ENCODE measurements around the gene CACNA1C. TPM values are rescaled to one million over a fixed set of nuclear protein-coding genes. Genes with fewer than 3 reads are reported as not detected.

Gene CACNA1C
- total RNA-seq, 1 experiment from 2014 or later, result not detected

GRCh38 chr12:2678426-2678825, 625.6 kb downstream of the CACNA1C start:
- POLR2A ChIA-PET (ENCODE audit: unreplicated experiment), result no interaction called here
- no peak overlapping the region for H3K4me3 ChIP-seq
- H3K27ac ChIP-seq, result no peak overlapping the region
- no peak for TF ChIP-seq EZH2 (IDR thresholded peaks at IDR 0.05; ENCODE audit: low read depth)
- TF ChIP-seq, protein P1, sequence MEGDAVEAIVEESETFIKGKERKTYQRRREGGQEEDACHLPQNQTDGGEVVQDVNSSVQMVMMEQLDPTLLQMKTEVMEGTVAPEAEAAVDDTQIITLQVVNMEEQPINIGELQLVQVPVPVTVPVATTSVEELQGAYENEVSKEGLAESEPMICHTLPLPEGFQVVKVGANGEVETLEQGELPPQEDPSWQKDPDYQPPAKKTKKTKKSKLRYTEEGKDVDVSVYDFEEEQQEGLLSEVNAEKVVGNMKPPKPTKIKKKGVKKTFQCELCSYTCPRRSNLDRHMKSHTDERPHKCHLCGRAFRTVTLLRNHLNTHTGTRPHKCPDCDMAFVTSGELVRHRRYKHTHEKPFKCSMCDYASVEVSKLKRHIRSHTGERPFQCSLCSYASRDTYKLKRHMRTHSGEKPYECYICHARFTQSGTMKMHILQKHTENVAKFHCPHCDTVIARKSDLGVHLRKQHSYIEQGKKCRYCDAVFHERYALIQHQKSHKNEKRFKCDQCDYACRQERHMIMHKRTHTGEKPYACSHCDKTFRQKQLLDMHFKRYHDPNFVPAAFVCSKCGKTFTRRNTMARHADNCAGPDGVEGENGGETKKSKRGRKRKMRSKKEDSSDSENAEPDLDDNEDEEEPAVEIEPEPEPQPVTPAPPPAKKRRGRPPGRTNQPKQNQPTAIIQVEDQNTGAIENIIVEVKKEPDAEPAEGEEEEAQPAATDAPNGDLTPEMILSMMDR (conservative IDR thresholded peaks at IDR 0.05), result no peak
- H3F3A ChIP-seq (ENCODE audit: insufficient read depth, low read depth), result no peaks in the 10 kb centered on the region
- no peak overlapping the region for H3K4me2 ChIP-seq
- no peaks in the 10 kb centered on the region for H3K4me1 ChIP-seq (replicated peaks; ENCODE audit: insufficient read depth)
- no peaks in the 10 kb centered on the region for H4K20me1 ChIP-seq (ENCODE audit: insufficient read depth)
- no peak for DNase-seq
- BruUV-seq (replicated peaks), result no TSS peak
- H3K9me2 ChIP-seq (ENCODE audit: insufficient read depth), result no peaks in the 10 kb centered on the region
- no peaks in the 10 kb centered on the region for H3K36me3 ChIP-seq (ENCODE audit: low read depth)
- no peak overlapping the region for H2AFZ ChIP-seq
- no peaks in the 10 kb centered on the region for H3K79me2 ChIP-seq (ENCODE audit: low read depth)
- intact Hi-C loops (cut with micrococcal nuclease; ENCODE audit: unreplicated experiment), result no loop called here
- CTCF ChIA-PET, result interaction anchor here (0.6 kb wide), 1 partner anchor 207 kb away, joined by 6 read pairs; no protein-coding TSS in a partner anchor
- H3K27me3 ChIP-seq (ENCODE audit: insufficient read depth, low read depth), result peaks cover 92% of the 10 kb centered on the region
- no peaks in the 10 kb centered on the region for H3K9me3 ChIP-seq (ENCODE audit: insufficient read depth, low read depth)

GRCh38 chr12:2679068-2679815, 626.5 kb downstream of the CACNA1C start:
- H3K4me1 ChIP-seq (replicated peaks; ENCODE audit: insufficient read depth), result no peaks in the 10 kb centered on the region
- no TSS peak for BruUV-seq (replicated peaks)
- H3K36me3 ChIP-seq (ENCODE audit: low read depth), result no peaks in the 10 kb centered on the region
- H4K20me1 ChIP-seq (ENCODE audit: insufficient read depth), result no peaks in the 10 kb centered on the region
- H2AFZ ChIP-seq, result no peak overlapping the region
- intact Hi-C loops (cut with micrococcal nuclease; ENCODE audit: unreplicated experiment), result no loop called here
- no peaks in the 10 kb centered on the region for H3K9me3 ChIP-seq (ENCODE audit: insufficient read depth, low read depth)
- H3K79me2 ChIP-seq (ENCODE audit: low read depth), result no peaks in the 10 kb centered on the region
- no peak for DNase-seq
- TF ChIP-seq, protein P1 (conservative IDR thresholded peaks at IDR 0.05), result no peak
- TF ChIP-seq EZH2 (IDR thresholded peaks at IDR 0.05; ENCODE audit: low read depth), result no peak
- H3K27me3 ChIP-seq (ENCODE audit: insufficient read depth, low read depth), result peaks cover 92% of the 10 kb centered on the region
- no peak overlapping the region for H3K27ac ChIP-seq
- H3F3A ChIP-seq (ENCODE audit: insufficient read depth, low read depth), result no peaks in the 10 kb centered on the region
- no peak overlapping the region for H3K4me2 ChIP-seq
- ChIA-PET CTCF (interaction anchor here (0.6 kb wide), 1 partner anchor 206 kb away, joined by 6 read pairs; no protein-coding TSS in a partner anchor), POLR2A (ENCODE audit: unreplicated experiment) (no interaction called here)
- no peaks in the 10 kb centered on the region for H3K9me2 ChIP-seq (ENCODE audit: insufficient read depth)
- H3K4me3 ChIP-seq, result no peak overlapping the region

GRCh38 chr12:2679816-2680675, 627.3 kb downstream of the CACNA1C start:
- H3K4me3 ChIP-seq, result no peak overlapping the region
- BruUV-seq (replicated peaks), result no TSS peak
- no peak overlapping the region for H2AFZ ChIP-seq
- no peak overlapping the region for H3K27ac ChIP-seq
- H3K9me2 ChIP-seq (ENCODE audit: insufficient read depth), result no peaks in the 10 kb centered on the region
- no peaks in the 10 kb centered on the region for H3F3A ChIP-seq (ENCODE audit: insufficient read depth, low read depth)
- no peak for TF ChIP-seq EZH2 (IDR thresholded peaks at IDR 0.05; ENCODE audit: low read depth)
- TF ChIP-seq, protein P1 (conservative IDR thresholded peaks at IDR 0.05), result no peak
- intact Hi-C loops (cut with micrococcal nuclease; ENCODE audit: unreplicated experiment), result no loop called here
- H3K4me2 ChIP-seq, result no peak overlapping the region
- H3K36me3 ChIP-seq (ENCODE audit: low read depth), result no peaks in the 10 kb centered on the region
- no peaks in the 10 kb centered on the region for H3K79me2 ChIP-seq (ENCODE audit: low read depth)
- peaks cover 90% of the 10 kb centered on the region for H3K27me3 ChIP-seq (ENCODE audit: insufficient read depth, low read depth)
- ChIA-PET CTCF (no interaction called here), POLR2A (ENCODE audit: unreplicated experiment) (no interaction called here)
- H3K4me1 ChIP-seq (replicated peaks; ENCODE audit: insufficient read depth), result no peaks in the 10 kb centered on the region
- H4K20me1 ChIP-seq (ENCODE audit: insufficient read depth), result no peaks in the 10 kb centered on the region
- no peaks in the 10 kb centered on the region for H3K9me3 ChIP-seq (ENCODE audit: insufficient read depth, low read depth)
- no peak for DNase-seq

All from PC-9 (cell line).